Natural killer cell (primary cell): Measurements from ENCODE around the gene ALKBH4. TPM values are rescaled to one million over a fixed set of nuclear protein-coding genes. Genes with fewer than 3 reads are reported as not detected.

Source experiments
- ATAC-seq, 3 donors: fragments of 150-1000 bp in 2 of 3; fragments of 200-7000 bp in 1 of 3; cut with Tn5 transposase; 1 replicate in 1 of 3; 2 replicates in 2 of 3; pipeline ENCODE4 v1.10.0; 2021; ENCODE audit warnings: mild to moderate bottlenecking in 2 of 3, moderate library complexity in 2 of 3
- DNase-seq, 2 donors: peaks; one replicate each; pipeline versions ENCODE4 v3.0.0 to v3.0.0-alpha.2; 2013 to 2021; ENCODE audit warnings: mixed read lengths in 1 of 2
- H3K27ac ChIP-seq: one replicate; pipeline ENCODE4 v1.5.1; 2013; ENCODE audit warnings: mild to moderate bottlenecking, low read length
- H3K27me3 ChIP-seq: one replicate; pipeline ENCODE4 v1.6.1; 2013; ENCODE audit warnings: low read length; ENCODE audit not compliant: control insufficient read depth, insufficient read depth
- H3K36me3 ChIP-seq: one replicate; pipeline ENCODE4 v1.6.1; 2013; ENCODE audit warnings: low read length; ENCODE audit not compliant: control insufficient read depth, insufficient read depth
- H3K4me1 ChIP-seq: one replicate; pipeline ENCODE4 v1.6.1; 2013; ENCODE audit warnings: low read length; ENCODE audit not compliant: control insufficient read depth, insufficient read depth
- H3K4me3 ChIP-seq: one replicate; pipeline ENCODE4 v1.5.1; 2013; ENCODE audit warnings: low read length
- H3K9me3 ChIP-seq: one replicate; pipeline ENCODE4 v1.6.1; 2013; ENCODE audit warnings: low read length; ENCODE audit not compliant: control insufficient read depth, insufficient read depth
- H3K27ac Mint-ChIP-seq, 2 donors: one replicate each; pipeline ENCODE4 v1.8.0; 2022; ENCODE audit warnings: mild to moderate bottlenecking in 2 of 2, mixed read lengths in 2 of 2, moderate library complexity in 1 of 2
- H3K27me3 Mint-ChIP-seq, 2 donors: one replicate each; pipeline ENCODE4 v1.8.0; 2022; ENCODE audit warnings: low read depth in 2 of 2, mixed read lengths in 2 of 2
- H3K36me3 Mint-ChIP-seq: one replicate; pipeline ENCODE4 v1.8.0; 2022; ENCODE audit warnings: mixed read lengths
- H3K4me1 Mint-ChIP-seq, 2 donors: one replicate each; pipeline ENCODE4 v1.8.0; 2022; ENCODE audit warnings: mixed read lengths in 2 of 2
- H3K4me3 Mint-ChIP-seq: one replicate; pipeline ENCODE4 v1.8.0; 2022; ENCODE audit warnings: mild to moderate bottlenecking, moderate library complexity, mixed read lengths
- H3K9me3 Mint-ChIP-seq, 2 donors: one replicate each; pipeline ENCODE4 v1.8.0; 2022; ENCODE audit warnings: mixed read lengths in 2 of 2
- WGBS: methylation state at CpG from one replicate; pipeline ENCODE4 v1.1.7; 2013; ENCODE audit warnings: missing lambda C conversion rate; ENCODE audit not compliant: insufficient coverage; 5-methylcytosine and 5-hydroxymethylcytosine counted together
- intact Hi-C: fragments of 100-400 bp; cut with micrococcal nuclease; formaldehyde crosslinking; loops from one replicate; pipeline ENCODE4 v1.14.2; 2022
- total RNA-seq, 4 donors: library from RNA; stranded (reverse); fragments of 120-200 nt in 1 of 4; gene quantifications; one replicate each; pipeline versions ENCODE4 v1.2.3 to v1.2.4, GENCODE V29; 2013 to 2022
- TF ChIP-seq, protein P1 (sequence below): fragments of 200-600 bp; IDR thresholded peaks from one replicate; pipeline ENCODE4 v1.8.0; 2022; ENCODE audit warnings: antibody characterized with exemption

The ALKBH4 gene
- total RNA-seq, 3 donors from 2014 or later (not counting 1 experiment from before 2014, with no cell fraction given), result 4.1 to 9.2 (median 9.1) TPM

DNA sequence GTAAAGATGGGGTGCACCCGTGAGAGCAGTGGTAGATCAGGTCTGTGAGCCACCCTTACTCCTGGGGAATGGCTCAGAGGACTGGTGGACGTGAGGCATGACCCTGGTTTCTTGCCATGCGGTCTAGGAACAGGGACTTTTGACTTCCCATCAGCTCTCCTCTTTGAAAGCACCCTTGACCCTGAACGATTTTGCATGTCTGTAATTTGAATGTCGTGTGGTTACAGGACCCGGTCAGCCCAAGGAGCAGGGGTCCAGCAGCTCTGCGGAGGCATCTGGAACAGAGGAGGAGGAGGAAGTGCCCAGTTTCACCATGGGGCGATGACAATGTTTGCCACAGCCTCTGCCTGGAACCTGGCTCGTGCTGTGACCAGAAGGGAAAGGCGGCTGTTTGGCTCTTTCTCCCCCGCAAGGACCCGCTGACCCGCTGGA is 39.9 kb downstream of the ALKBH4 start:
- Mint-ChIP-seq H3K27ac (peak overlapping the region; percentile 99 to 100), H3K4me1 (peaks cover 52 to 64% of the 10 kb centered on the region in 2 donors), H3K9me3 (no peaks in the 10 kb centered on the region), H3K4me3 (peak overlapping the region; percentile 67), H3K36me3 (no peaks in the 10 kb centered on the region), H3K27me3 (no peaks in the 10 kb centered on the region)
- peaks cover 84% of the 10 kb centered on the region for H3K4me1 ChIP-seq
- ATAC-seq (no peak), DNase-seq (no peak)
- H3K36me3 ChIP-seq, result peaks cover 7% of the 10 kb centered on the region
- intact Hi-C loops, result no loop called here
- H3K27ac ChIP-seq, result peak overlapping the region; percentile 90
- no peaks in the 10 kb centered on the region for H3K9me3 ChIP-seq
- H3K27me3 ChIP-seq, result no peaks in the 10 kb centered on the region
- no peak overlapping the region for H3K4me3 ChIP-seq
- TF ChIP-seq, protein P1, sequence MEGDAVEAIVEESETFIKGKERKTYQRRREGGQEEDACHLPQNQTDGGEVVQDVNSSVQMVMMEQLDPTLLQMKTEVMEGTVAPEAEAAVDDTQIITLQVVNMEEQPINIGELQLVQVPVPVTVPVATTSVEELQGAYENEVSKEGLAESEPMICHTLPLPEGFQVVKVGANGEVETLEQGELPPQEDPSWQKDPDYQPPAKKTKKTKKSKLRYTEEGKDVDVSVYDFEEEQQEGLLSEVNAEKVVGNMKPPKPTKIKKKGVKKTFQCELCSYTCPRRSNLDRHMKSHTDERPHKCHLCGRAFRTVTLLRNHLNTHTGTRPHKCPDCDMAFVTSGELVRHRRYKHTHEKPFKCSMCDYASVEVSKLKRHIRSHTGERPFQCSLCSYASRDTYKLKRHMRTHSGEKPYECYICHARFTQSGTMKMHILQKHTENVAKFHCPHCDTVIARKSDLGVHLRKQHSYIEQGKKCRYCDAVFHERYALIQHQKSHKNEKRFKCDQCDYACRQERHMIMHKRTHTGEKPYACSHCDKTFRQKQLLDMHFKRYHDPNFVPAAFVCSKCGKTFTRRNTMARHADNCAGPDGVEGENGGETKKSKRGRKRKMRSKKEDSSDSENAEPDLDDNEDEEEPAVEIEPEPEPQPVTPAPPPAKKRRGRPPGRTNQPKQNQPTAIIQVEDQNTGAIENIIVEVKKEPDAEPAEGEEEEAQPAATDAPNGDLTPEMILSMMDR, result no peak
- 76% methylated on average over 13 of the region's 13 CpGs for whole genome bisulfite sequencing

DNA sequence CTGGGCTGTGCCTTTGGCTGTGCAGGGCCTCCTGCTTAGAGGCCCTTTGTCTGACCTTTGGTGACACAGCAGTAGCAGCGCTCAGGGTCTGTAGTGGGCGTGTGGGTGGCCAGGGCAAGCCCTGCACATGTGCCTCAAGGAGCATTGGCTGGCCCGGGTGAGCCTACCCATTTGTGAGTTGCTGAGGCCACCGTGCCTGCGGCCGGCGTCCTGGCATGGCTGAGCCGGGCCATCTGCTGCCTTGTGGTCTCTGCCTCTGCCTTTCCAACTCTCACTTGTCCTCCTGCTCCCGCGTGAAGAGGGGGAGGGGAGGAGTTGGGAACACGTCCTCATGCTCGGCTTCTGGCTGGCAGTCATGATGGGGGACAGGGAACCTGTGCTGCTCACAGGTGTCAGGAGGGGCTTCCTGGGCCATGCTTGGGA is 40.5 kb downstream of the ALKBH4 start:
- TF ChIP-seq, protein P1, result no peak
- H3K4me1 Mint-ChIP-seq, result peaks cover 46 to 62% of the 10 kb centered on the region in 2 donors
- Histone ChIP-seq H3K4me1 (peaks cover 80% of the 10 kb centered on the region), H3K4me3 (no peak overlapping the region), H3K9me3 (no peaks in the 10 kb centered on the region), H3K27me3 (no peaks in the 10 kb centered on the region), H3K36me3 (peaks cover 7% of the 10 kb centered on the region), H3K27ac (peak overlapping the region; percentile 90)
- H3K36me3 Mint-ChIP-seq, result no peaks in the 10 kb centered on the region
- no peak for DNase-seq
- no peaks in the 10 kb centered on the region for H3K9me3 Mint-ChIP-seq
- H3K4me3 Mint-ChIP-seq, result peak overlapping the region; percentile 67
- no peaks in the 10 kb centered on the region for H3K27me3 Mint-ChIP-seq
- intact Hi-C loops, result no loop called here
- 89% methylated on average over 12 of the region's 12 CpGs for WGBS
- no peak for ATAC-seq
- peak overlapping the region; percentile 99 to 100 for H3K27ac Mint-ChIP-seq

DNA sequence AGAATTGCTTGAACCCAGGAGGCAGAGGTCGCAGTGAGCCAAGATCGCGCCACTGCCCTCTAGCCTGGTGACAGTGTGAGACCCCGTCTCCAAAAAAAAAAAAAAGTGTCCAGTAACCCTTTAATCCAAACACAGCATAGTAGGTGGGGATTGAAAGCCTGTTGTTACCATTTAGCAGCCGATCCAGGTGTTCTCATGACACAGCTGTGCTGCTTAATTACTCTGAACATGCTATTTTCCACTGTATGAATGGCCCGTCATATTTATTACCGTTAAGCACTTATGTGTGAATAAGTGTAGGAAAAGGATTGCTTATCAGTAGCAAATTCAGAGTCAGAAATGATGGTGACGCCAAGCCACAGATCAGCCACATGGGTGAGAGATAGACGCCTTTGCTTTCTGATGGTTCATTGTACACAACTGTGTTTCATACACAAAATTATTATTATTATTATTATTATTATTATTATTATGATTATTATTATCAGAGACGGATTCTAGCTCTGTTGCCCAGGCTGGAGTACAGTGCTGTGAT is 42.9 kb downstream of the ALKBH4 start:
- Mint-ChIP-seq H3K4me1 (peaks cover 55 to 63% of the 10 kb centered on the region in 2 donors), H3K4me3 (peak overlapping the region; percentile 35), H3K36me3 (no peaks in the 10 kb centered on the region), H3K27ac (peak overlapping the region; percentile 72 to 84), H3K9me3 (no peaks in the 10 kb centered on the region), H3K27me3 (no peaks in the 10 kb centered on the region)
- no peak for ATAC-seq
- peaks cover 84% of the 10 kb centered on the region for H3K4me1 ChIP-seq
- no peaks in the 10 kb centered on the region for H3K9me3 ChIP-seq
- intact Hi-C loops, result no loop called here
- H3K27ac ChIP-seq, result peak overlapping the region; percentile 67
- DNase-seq, result no peak
- H3K4me3 ChIP-seq, result no peak overlapping the region
- H3K36me3 ChIP-seq, result peaks cover 7% of the 10 kb centered on the region
- TF ChIP-seq, protein P1, result no peak
- no peaks in the 10 kb centered on the region for H3K27me3 ChIP-seq
- WGBS, result 90% methylated on average over 8 of the region's 10 CpGs

DNA sequence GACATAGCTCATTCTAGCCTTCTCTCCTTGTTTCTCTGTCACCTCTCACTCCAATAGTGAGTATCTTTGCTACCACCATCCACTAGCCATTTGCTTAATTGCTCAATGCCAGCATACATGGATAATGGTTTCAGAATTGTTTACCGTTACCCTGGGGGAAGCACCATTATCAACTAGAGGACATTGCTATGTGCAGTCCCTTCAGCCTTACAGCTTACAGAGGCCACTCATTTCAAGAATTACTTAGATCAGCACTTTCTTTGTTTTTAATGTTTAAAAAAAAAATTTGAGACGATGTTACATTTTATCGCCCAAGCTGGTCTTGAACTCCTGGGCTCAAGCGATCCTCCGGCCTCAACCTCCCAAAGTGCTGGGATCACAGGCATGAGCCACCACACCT is 46.1 kb downstream of the ALKBH4 start:
- 88% methylated on average over 5 of the region's 5 CpGs for WGBS
- Mint-ChIP-seq H3K9me3 (no peaks in the 10 kb centered on the region), H3K4me1 (peaks cover 44 to 53% of the 10 kb centered on the region in 2 donors), H3K4me3 (peak overlapping the region; percentile 26), H3K27ac (peak overlapping the region; percentile 96 to 97), H3K27me3 (no peaks in the 10 kb centered on the region), H3K36me3 (no peaks in the 10 kb centered on the region)
- H3K27me3 ChIP-seq, result no peaks in the 10 kb centered on the region
- no peaks in the 10 kb centered on the region for H3K9me3 ChIP-seq
- DNase-seq (no peak), ATAC-seq (no peak)
- intact Hi-C loops, result loop anchor here (5.0 kb wide), 1 partner anchor 44 kb away; the partner anchor contains the start of genes ALKBH4 and LRWD1
- TF ChIP-seq, protein P1, result no peak
- H3K4me1 ChIP-seq, result peaks cover 77% of the 10 kb centered on the region
- H3K36me3 ChIP-seq, result no peaks in the 10 kb centered on the region
- H3K4me3 ChIP-seq, result no peak overlapping the region
- H3K27ac ChIP-seq, result no peak overlapping the region
